ENCODE results near the gene CLEC19A.
"Not testable (repeated sequence)": the region's sequence is repeated elsewhere in the genome, so short reads cannot be mapped to it uniquely, and the experiment has no call there.

Gene CLEC19A

DNA sequence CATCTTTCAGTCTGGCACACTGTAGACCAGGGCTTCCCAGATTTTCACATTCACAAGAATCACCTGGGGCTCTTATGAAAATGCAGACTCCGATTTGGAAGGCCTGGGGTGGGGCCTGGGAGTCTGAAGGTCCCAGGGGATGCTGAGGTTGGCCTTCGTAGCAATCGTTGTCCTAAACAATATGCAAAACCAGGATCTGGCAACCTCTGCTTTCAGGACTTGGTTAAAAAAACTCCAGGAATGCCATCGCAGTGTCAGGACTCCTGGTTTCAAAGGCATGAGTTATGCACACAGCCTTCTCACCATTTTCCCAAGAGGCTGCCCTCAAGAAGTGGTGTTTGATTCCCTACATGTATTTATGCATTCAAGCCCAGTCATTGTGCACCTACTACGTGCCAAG lies 6.7 kb downstream of the CLEC19A start:
- TF ChIP-seq POLR2A (IDR thresholded peaks at IDR 0.05; ENCODE audit: low read length) (no peak), GATA1 (IDR thresholded peaks at IDR 0.05; ENCODE audit: low read depth, low read length) (no peak)
- no peak for DNase-seq

DNA sequence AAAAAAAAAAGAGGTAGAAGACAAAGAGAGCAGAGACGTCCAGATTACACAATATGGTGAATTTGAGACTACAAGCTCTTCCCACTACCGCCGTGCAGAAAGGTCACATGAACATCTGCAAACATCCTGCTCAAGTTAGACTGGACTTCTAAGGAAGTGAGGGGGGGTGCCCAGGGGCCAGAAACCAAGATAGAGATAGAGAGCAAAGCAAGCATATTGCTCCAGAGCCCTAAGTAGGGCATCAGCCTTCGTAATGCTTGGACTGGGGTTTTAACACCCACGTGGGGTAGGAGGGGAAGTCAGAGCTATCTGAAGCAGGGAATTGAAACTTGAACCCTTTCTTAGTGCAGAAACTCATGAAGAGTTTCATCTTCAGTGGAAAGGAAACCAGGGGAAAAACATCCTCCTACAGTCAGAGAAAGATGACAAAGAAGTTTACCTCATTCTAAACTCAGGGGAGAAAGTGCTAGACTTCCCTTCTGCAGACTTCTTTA lies 8.7 kb downstream of the CLEC19A start:
- no peak for TF ChIP-seq POLR2A (IDR thresholded peaks at IDR 0.05; ENCODE audit: low read length)
- no peak for TF ChIP-seq GATA1 (IDR thresholded peaks at IDR 0.05; ENCODE audit: low read depth, low read length)
- no peak for DNase-seq

DNA sequence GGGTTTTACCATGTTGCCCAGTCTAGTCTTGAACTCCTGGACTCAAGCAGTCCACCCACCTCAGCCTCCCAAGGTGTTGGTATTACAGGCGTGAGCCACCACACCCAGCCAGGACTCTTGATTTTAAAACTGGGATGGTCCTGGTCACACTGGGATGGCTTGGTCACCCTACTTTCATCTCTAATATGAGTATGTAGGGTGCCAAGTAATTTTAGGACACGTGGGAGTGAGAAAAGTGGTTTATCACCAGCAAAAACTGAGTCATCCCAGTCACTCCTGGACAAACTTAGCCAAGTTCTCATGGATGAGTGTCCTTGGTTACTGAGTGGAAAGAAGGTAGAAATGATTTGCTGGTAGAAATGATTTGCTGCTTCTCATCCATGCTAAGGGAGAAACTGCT lies 9.9 kb downstream of the CLEC19A start:
- DNase-seq = no peak
- no peak for TF ChIP-seq GATA1 (IDR thresholded peaks at IDR 0.05; ENCODE audit: low read depth, low read length)
- no peak for TF ChIP-seq POLR2A (IDR thresholded peaks at IDR 0.05; ENCODE audit: low read length)

DNA sequence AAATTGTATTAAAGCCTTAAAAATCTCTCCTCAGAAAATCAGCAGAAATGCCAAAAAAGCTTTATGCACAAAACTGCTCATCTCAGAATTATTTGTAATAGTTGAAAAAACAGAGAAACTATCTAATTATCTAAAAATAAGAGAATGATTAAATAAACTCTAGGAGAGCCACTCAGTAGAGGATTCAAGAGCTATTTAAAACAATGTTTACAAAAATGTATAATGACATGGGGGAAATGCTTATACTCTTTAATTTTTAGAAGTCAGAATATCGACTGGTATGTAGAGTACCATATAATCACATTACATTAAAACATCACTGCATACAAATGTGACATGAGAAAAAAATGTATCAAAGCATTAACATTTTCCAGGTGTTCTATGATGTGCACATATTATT lies 11.9 kb downstream of the CLEC19A start:
- TF ChIP-seq POLR2A (IDR thresholded peaks at IDR 0.05; ENCODE audit: low read length) (no peak), GATA1 (IDR thresholded peaks at IDR 0.05; ENCODE audit: low read depth, low read length) (no peak)
- no peak for DNase-seq

DNA sequence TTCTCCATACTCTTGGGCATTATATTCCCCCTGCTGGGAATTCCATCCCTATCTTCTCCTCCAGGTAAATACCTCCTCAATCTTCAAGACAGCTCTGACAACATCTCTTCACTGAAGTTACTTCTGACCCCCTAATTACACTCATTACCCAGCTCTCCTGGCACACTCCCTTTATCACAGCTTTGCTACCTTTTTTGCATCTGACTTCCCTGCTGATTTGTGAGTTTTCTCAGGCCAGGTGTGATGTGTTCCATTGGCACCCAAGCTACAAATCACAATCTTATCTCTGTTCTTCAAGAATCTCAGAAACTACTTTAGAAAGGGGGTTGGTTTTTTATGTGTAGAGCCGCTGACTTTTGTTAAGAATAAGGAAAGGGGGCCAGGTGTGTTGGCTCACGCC lies 14.0 kb downstream of the CLEC19A start:
- TF ChIP-seq POLR2A (IDR thresholded peaks at IDR 0.05; ENCODE audit: low read length) (no peak), GATA1 (IDR thresholded peaks at IDR 0.05; ENCODE audit: low read depth, low read length) (no peak)
- no peak for DNase-seq

DNA sequence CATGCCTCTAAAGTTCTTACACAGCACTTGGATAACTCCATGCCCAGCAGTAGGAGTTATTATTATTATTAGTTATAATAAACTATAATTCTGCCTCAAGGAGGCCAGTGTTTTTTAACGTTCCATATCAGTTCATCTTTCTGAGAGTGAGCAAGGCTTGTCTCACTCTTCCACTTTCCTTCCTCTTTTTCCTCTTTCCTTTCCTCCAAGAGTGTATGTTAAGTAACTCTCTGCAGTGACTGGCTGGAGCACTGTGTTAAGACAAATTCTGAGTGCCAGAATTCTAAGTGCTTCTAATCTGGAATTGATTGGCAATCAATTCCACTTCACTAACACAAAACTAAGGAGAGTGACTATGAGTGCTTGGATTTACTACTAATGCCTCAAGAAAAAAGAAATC lies 16.4 kb downstream of the CLEC19A start:
- DNase-seq = no peak
- no peak for TF ChIP-seq POLR2A (IDR thresholded peaks at IDR 0.05; ENCODE audit: low read length)
- no peak for TF ChIP-seq GATA1 (IDR thresholded peaks at IDR 0.05; ENCODE audit: low read depth, low read length)

DNA sequence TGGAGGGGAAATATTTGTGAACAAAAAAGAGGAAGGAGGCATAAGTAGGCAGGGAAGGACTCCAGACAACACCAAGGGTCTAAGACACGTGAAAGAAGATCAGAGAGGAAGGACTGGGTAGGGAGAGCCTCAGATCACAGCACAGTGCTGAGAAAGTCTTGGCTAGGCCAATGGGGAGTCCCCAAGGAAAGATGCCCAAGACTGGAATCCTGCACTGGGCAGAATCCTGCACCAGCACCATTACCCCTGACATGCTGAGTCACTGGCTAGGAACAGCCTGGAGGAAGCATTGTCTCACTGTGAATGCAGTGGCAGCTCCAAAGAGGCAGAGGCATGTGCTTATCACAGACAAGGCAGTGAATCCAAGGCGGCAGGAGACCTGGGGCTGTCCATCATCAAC lies 19.2 kb downstream of the CLEC19A start:
- TF ChIP-seq GATA1 (IDR thresholded peaks at IDR 0.05; ENCODE audit: low read depth, low read length) = no peak
- no peak for TF ChIP-seq POLR2A (IDR thresholded peaks at IDR 0.05; ENCODE audit: low read length)
- DNase-seq = no peak

DNA sequence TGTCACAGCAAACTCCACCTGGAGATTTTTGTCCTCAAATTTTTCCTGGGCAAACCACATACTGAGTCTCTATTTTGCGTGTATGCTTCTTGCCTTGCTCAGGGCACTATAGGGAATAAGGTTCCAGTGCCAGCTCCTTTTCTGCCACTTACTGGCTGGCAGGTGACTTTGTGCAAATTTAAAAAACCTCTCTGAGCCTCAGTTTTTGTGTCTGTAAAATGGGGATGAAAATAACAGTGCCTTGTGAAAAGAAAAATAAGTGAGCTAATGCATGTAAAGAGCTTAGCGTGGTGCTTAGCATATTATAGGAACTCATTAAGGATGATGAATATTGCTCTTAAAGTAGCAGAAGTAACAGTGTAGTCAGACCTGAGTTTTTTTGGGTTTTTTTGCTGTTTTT lies 19.9 kb downstream of the CLEC19A start:
- no peak for DNase-seq
- TF ChIP-seq POLR2A (IDR thresholded peaks at IDR 0.05; ENCODE audit: low read length) = no peak
- TF ChIP-seq GATA1 (IDR thresholded peaks at IDR 0.05; ENCODE audit: low read depth, low read length) = no peak

DNA sequence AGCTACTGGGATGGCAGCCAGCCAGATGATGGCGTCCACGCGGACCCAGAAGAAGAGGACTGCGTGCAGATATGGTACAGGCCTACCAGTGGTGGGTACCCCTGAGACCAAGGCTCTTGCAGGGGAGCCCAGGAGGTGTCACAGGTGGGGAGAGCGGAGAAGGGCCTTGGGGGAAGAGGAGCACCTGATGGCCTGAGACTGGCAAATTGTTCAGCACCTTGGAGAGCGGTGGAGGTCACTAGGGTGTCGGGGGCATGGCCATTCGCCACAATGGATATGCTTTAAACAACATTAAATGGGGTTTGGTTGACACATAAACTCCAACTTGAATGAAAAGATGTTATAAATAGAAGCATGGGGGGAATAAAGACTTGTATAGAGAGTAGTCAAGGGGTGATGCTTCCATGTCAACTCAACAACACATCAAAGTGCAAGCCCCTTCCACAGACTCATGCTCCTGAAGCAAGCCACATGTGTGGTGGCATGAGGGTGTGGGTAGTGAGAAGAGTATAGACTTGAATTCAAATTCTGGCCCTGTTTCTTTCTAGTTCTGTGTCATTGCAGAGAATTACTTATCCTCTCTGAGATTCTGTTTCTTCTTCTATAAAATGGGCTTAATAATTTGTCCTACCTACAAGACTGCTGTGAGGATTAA lies 22.2 kb downstream of the CLEC19A start:
- peak; percentile 16 to 22 for DNase-seq
- TF ChIP-seq GATA1 (IDR thresholded peaks at IDR 0.05; ENCODE audit: low read depth, low read length) = no peak
- no peak for TF ChIP-seq POLR2A (IDR thresholded peaks at IDR 0.05; ENCODE audit: low read length)

DNA sequence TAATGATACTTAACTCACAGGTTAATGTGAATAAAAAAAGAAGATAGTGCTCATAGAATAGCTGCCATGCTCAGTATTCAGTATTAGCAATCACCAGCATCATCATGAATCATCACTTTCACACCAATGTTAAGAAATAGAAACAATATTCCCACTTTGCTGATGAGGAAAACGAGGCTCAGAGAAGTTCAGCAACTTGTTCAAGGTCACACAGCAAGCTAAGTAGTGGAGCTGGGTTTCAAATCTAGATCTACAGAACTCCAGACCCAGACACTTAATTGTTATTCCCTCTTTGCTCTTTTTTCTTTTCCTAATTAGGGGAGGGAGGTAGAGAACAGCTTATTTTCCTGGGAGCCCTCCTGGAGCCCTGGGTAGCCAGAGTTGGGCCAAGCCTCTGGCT lies 22.9 kb downstream of the CLEC19A start:
- DNase-seq = no peak
- TF ChIP-seq POLR2A (IDR thresholded peaks at IDR 0.05; ENCODE audit: low read length) = no peak
- TF ChIP-seq GATA1 (IDR thresholded peaks at IDR 0.05; ENCODE audit: low read depth, low read length) = no peak

DNA sequence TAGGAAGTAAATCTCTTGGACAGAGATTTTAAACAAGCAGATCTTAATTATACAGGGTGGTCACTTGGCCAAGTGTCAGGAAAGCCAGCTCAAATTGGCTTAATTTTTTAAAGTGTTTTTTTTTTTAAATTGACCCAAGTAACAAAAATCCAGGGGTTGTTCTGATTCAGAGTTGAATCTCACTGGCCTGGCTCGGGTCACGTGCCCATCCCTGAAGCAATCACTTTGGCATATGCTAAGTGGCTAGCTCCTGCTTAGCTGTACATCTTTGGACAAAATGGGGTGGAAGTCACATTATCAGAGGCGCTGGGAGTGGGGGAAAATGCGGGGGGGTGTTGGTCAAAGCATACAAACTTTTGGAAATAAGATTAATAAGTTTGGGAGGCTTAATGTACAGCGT lies 23.6 kb downstream of the CLEC19A start:
- TF ChIP-seq POLR2A (IDR thresholded peaks at IDR 0.05; ENCODE audit: low read length) = no peak
- no peak for TF ChIP-seq GATA1 (IDR thresholded peaks at IDR 0.05; ENCODE audit: low read depth, low read length)
- DNase-seq = no peak

DNA sequence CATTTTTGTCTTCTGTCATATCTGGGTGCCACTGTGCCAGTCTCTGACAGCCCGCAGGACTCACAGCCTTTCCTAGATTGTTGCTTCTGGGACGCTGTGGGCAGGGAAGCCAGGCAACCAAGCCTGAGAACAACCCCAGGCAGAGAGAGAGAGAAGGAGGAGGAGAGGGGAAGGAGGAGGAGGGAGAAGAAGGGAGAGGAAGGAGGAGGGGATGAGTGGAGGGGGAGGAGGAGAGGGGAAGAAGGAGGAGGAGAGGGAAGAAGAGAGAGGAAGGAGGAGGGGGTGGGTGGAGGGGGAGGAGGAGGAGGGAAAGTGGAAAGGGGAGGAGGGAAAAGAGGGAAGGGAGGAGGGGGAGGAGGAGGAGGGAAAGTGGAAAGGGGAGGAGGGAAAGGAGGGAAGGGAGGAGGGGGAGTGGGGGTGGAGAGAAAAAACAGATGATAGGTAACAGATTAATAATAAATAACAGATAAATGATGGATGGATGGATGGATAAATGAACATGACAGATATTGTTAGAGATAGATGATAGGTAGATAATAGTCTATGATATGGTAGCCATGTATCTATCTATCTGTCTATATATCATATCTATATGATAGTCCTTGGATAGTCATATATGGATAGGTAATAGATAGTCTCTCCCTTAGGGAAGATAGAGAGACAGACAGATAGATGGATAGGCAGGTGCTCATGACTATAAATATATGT lies 29.3 kb downstream of the CLEC19A start:
- TF ChIP-seq POLR2A (IDR thresholded peaks at IDR 0.05; ENCODE audit: low read length) = no peak
- no peak for TF ChIP-seq GATA1 (IDR thresholded peaks at IDR 0.05; ENCODE audit: low read depth, low read length)
- DNase-seq = no peak

DNA sequence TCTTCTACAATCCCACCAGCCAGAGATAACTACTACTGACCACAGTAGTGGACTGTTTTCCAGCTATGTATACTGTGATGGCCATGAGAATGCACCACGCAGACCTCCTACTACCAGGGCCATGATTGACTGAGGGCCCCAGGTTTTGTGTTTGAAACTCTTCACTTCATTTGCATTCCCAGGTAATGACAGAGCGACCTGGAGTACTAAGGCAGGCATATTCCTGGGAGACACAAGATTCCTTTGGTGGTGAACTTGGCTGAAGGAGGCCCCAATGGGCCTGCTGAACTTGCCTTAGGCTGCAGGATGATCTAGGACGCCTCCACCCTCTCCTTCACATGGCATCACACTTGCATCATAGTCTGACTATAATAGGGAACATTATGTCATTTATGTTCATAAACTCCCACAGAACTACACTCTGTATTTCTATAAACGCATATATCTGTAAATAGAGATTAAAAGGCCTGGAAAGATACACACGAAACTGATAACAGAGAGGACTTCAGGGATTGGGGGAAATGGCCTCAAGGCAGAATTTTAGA lies 30.4 kb downstream of the CLEC19A start:
- no peak for DNase-seq
- TF ChIP-seq POLR2A (IDR thresholded peaks at IDR 0.05; ENCODE audit: low read length) = no peak

DNA sequence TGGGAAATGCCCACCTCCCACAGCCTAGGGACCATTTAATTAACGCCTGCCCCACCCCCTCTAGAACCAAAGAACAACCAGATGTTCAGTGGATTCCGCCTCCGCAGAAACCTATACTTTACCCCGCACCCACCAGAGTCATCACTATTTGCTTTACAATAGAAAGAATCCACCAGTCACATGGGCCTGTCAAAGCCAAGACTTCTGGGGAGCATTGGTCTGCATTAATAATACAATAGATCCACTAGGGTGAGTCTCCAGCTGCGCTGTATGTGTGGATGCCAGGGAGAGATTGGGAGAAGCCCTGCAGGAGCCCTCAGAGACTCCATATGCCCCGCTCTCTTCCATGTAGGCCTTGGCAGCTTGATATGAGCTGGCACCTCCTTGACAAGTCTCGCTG lies 31.3 kb downstream of the CLEC19A start:
- no peak for DNase-seq

DNA sequence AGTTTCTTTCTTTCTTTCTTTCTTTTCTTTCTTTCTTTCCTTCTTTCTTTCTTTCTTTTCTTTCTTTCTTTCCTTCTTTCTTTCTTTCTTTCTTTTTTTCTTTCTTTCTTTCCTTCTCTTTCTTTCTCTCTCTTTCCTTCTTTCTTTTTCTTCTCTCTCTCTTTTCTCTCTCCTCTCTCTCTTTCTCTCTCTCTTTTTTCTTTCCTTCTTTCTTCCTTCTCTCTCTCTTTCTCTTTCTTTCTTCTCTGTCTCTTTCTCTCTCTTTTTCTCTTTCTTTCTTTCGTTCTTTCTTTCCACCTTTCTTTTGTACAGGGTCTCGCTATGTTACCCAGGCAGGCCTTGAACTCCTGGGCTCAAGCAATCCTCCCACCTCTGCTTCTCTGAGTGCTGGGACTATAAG lies 35.7 kb downstream of the CLEC19A start:
- not testable (repeated sequence) for DNase-seq

More for the DNA sequence above, 31.3 kb downstream of the CLEC19A start:
- no peak for TF ChIP-seq GATA1 (IDR thresholded peaks at IDR 0.05; ENCODE audit: low read depth, low read length)
- no peak for TF ChIP-seq POLR2A (IDR thresholded peaks at IDR 0.05; ENCODE audit: low read length)
